Articular chondrocyte of knee joint (primary cell): ENCODE measurements around the gene PELI2. TPM values are rescaled to one million over a fixed set of nuclear protein-coding genes. Genes with fewer than 3 reads are reported as not detected.

Experiments
- total RNA-seq: library from RNA; depleted of rRNA; stranded (reverse); fragments of >200 nt; gene quantifications from 2 replicates; pipeline ENCODE4 v1.2.3, GENCODE V29; 2012

Gene PELI2
- 3.4 and 7.1 TPM in 2 replicates for total RNA-seq

GRCh38 chr14:56117765-56118610 lies at the start of gene PELI2:
Gene PELI2, plus strand, starts transcription at chr14:56118411. Its CDS starts 250 bp downstream, at chr14:56118661.

